ENCODE data around the gene TERF2IP.

TERF2IP gene

GRCh38 chr16:75660726-75661302, 13.2 kb downstream of the TERF2IP start:
- Mint-ChIP-seq H3K36me3 (ENCODE audit: low read depth) (peaks cover 30% of the 10 kb centered on the region), H3K9me3 (no peaks in the 10 kb centered on the region), H3K27me3 (no peaks in the 10 kb centered on the region), H3K4me3 (no peak overlapping the region), H3K27ac (no peak overlapping the region), H3K4me1 (no peaks in the 10 kb centered on the region)
- ATAC-seq, result no peak
- DNase-seq, result no peak

- no peaks in the 10 kb centered on the region for H3K27me3 Mint-ChIP-seq
- H3K9me3 Mint-ChIP-seq, result no peaks in the 10 kb centered on the region
- ATAC-seq (no peak), DNase-seq (no peak)
- H3K4me1 Mint-ChIP-seq, result no peaks in the 10 kb centered on the region
- peaks cover under 1% of the 10 kb centered on the region for H3K36me3 Mint-ChIP-seq (ENCODE audit: low read depth)
- no peak overlapping the region for H3K4me3 Mint-ChIP-seq
- no peak overlapping the region for H3K27ac Mint-ChIP-seq
These were observed 19.9 kb downstream of the TERF2IP start for GRCh38 chr16:75667503-75667902.

GRCh38 chr16:75676909-75677308, 29.3 kb downstream of the TERF2IP start, which contains the start of gene CPHXL2:
Gene CPHXL2, minus strand, starts transcription at chr16:75677009. Its CDS starts 10 bp downstream, at chr16:75676999.
- no peaks in the 10 kb centered on the region for H3K27me3 Mint-ChIP-seq
- H3K27ac Mint-ChIP-seq, result no peak within 1 kb of the TSS
- ATAC-seq (no peak), DNase-seq (no peak)
- H3K36me3 Mint-ChIP-seq (ENCODE audit: low read depth), result no peaks in the 10 kb centered on the region
- no peaks in the 10 kb centered on the region for H3K9me3 Mint-ChIP-seq
- no peak within 1 kb of the TSS for H3K4me3 Mint-ChIP-seq
- H3K4me1 Mint-ChIP-seq, result no peaks in the 10 kb centered on the region

- Mint-ChIP-seq H3K36me3 (ENCODE audit: low read depth) (peaks cover 3% of the 10 kb centered on the region), H3K4me1 (no peaks in the 10 kb centered on the region), H3K4me3 (no peak overlapping the region), H3K27ac (no peak overlapping the region), H3K9me3 (peaks cover 1% of the 10 kb centered on the region), H3K27me3 (peaks cover 1% of the 10 kb centered on the region)
- ATAC-seq (no peak), DNase-seq (no peak)
These were observed 31.8 kb downstream of the TERF2IP start for GRCh38 chr16:75679366-75679765.

GRCh38 chr16:75682308-75682707, 34.7 kb downstream of the TERF2IP start:
- no peaks in the 10 kb centered on the region for H3K4me1 Mint-ChIP-seq
- peaks cover 3% of the 10 kb centered on the region for H3K36me3 Mint-ChIP-seq (ENCODE audit: low read depth)
- ATAC-seq, result no peak

GRCh38 chr16:75687361-75687760, 39.8 kb downstream of the TERF2IP start:
- no peak overlapping the region for H3K4me3 Mint-ChIP-seq
- H3K36me3 Mint-ChIP-seq (ENCODE audit: low read depth), result peaks cover 3% of the 10 kb centered on the region
- H3K9me3 Mint-ChIP-seq, result peaks cover 5% of the 10 kb centered on the region
- H3K4me1 Mint-ChIP-seq, result no peaks in the 10 kb centered on the region
- ATAC-seq (no peak), DNase-seq (no peak)
- H3K27me3 Mint-ChIP-seq, result peaks cover 2% of the 10 kb centered on the region
- no peak overlapping the region for H3K27ac Mint-ChIP-seq

More at GRCh38 chr16:75682308-75682707, 34.7 kb downstream of the TERF2IP start:
- H3K27ac Mint-ChIP-seq, result no peak overlapping the region
- peaks cover 5% of the 10 kb centered on the region for H3K9me3 Mint-ChIP-seq
- no peak overlapping the region for H3K4me3 Mint-ChIP-seq
- DNase-seq, result no peak
- peaks cover 2% of the 10 kb centered on the region for H3K27me3 Mint-ChIP-seq

GRCh38 chr16:75695708-75696107, 48.1 kb downstream of the TERF2IP start:
- Mint-ChIP-seq H3K4me3 (no peak overlapping the region), H3K27ac (no peak overlapping the region), H3K4me1 (no peaks in the 10 kb centered on the region), H3K36me3 (ENCODE audit: low read depth) (no peaks in the 10 kb centered on the region), H3K9me3 (no peaks in the 10 kb centered on the region), H3K27me3 (no peaks in the 10 kb centered on the region)
- no peak for DNase-seq
- ATAC-seq, result no peak

GRCh38 chr16:75697571-75697970, 50.0 kb downstream of the TERF2IP start:
- no peaks in the 10 kb centered on the region for H3K36me3 Mint-ChIP-seq (ENCODE audit: low read depth)
- H3K27me3 Mint-ChIP-seq, result peaks cover 2% of the 10 kb centered on the region
- no peak overlapping the region for H3K4me3 Mint-ChIP-seq
- ATAC-seq (no peak), DNase-seq (no peak)
- no peaks in the 10 kb centered on the region for H3K4me1 Mint-ChIP-seq
- H3K9me3 Mint-ChIP-seq, result no peaks in the 10 kb centered on the region
- H3K27ac Mint-ChIP-seq, result no peak overlapping the region

- ATAC-seq (no peak), DNase-seq (no peak)
- no peaks in the 10 kb centered on the region for H3K36me3 Mint-ChIP-seq (ENCODE audit: low read depth)
- H3K4me3 Mint-ChIP-seq, result no peak within 1 kb of the TSS
- H3K4me1 Mint-ChIP-seq, result no peaks in the 10 kb centered on the region
- H3K27me3 Mint-ChIP-seq, result peaks cover 2% of the 10 kb centered on the region
- H3K9me3 Mint-ChIP-seq, result no peaks in the 10 kb centered on the region
- H3K27ac Mint-ChIP-seq, result no peak within 1 kb of the TSS
These were observed 53.8 kb downstream of the TERF2IP start, which contains the start of gene DUXB for GRCh38 chr16:75701361-75701760. Gene DUXB, minus strand, starts transcription at chr16:75701461. Its CDS starts 43 bp downstream, at chr16:75701418.

- H3K9me3 Mint-ChIP-seq, result no peaks in the 10 kb centered on the region
- peaks cover 2% of the 10 kb centered on the region for H3K27me3 Mint-ChIP-seq
- H3K4me3 Mint-ChIP-seq, result no peak overlapping the region
- no peaks in the 10 kb centered on the region for H3K4me1 Mint-ChIP-seq
- no peak for DNase-seq
- H3K27ac Mint-ChIP-seq, result no peak overlapping the region
- no peaks in the 10 kb centered on the region for H3K36me3 Mint-ChIP-seq (ENCODE audit: low read depth)
- ATAC-seq, result no peak
These were observed 54.7 kb downstream of the TERF2IP start for GRCh38 chr16:75702242-75702641.

- H3K9me3 Mint-ChIP-seq, result no peaks in the 10 kb centered on the region
- ATAC-seq (no peak), DNase-seq (no peak)
- H3K36me3 Mint-ChIP-seq (ENCODE audit: low read depth), result no peaks in the 10 kb centered on the region
- no peak overlapping the region for H3K27ac Mint-ChIP-seq
- H3K27me3 Mint-ChIP-seq, result peaks cover 4% of the 10 kb centered on the region
- H3K4me1 Mint-ChIP-seq, result no peaks in the 10 kb centered on the region
- H3K4me3 Mint-ChIP-seq, result no peak overlapping the region
These were observed 55.7 kb downstream of the TERF2IP start for GRCh38 chr16:75703306-75703705.
